Renal pelvis (tissue), 4 donors: ENCODE data around the gene DPH2. TPM values are rescaled to one million over a fixed set of nuclear protein-coding genes. Genes with fewer than 3 reads are reported as not detected.
A peak's percentile ranks its signal among the peaks of the same experiment; 100 is the strongest.

ENCODE experiments used
- DNase-seq: peaks from one replicate; pipeline ENCODE4 v3.0.0-alpha.2; 2013
- polyA plus RNA-seq, 3 donors: library from polyadenylated mRNA; unstranded; fragments of 120-200 nt; gene quantifications; one replicate each; pipeline ENCODE4 v1.2.1, GENCODE V29; 2013; ENCODE audit not compliant: insufficient read length in 3 of 3

DPH2 gene
- polyA plus RNA-seq, 3 donors: 23.2 to 27.2 (median 26.8) TPM

- no peak for DNase-seq
These were observed 27.6 kb downstream of the DPH2 start for GRCh38 chr1:43997295-43997999.

- DNase-seq: no peak
These were observed 28.2 kb downstream of the DPH2 start for GRCh38 chr1:43998000-43998378.

- no peak for DNase-seq
These were observed 29.6 kb downstream of the DPH2 start for GRCh38 chr1:43999455-43999854.

GRCh38 chr1:44000122-44000665, 30.4 kb downstream of the DPH2 start:
- DNase-seq: no peak

- DNase-seq: no peak
These were observed 32.4 kb downstream of the DPH2 start for GRCh38 chr1:44002165-44002564.

GRCh38 chr1:44002606-44003157, 32.9 kb downstream of the DPH2 start:
- DNase-seq: no peak

- no peak for DNase-seq
These were observed 38.4 kb downstream of the DPH2 start for GRCh38 chr1:44008259-44008658.

GRCh38 chr1:44010935-44011471, 41.2 kb downstream of the DPH2 start:
- no peak for DNase-seq

GRCh38 chr1:44012404-44012803, 42.6 kb downstream of the DPH2 start:
- DNase-seq: no peak

GRCh38 chr1:44012941-44013609, 43.3 kb downstream of the DPH2 start:
- DNase-seq: peak; percentile 52

GRCh38 chr1:44013949-44014348, 44.1 kb downstream of the DPH2 start:
- no peak for DNase-seq

- DNase-seq: no peak
These were observed 44.7 kb downstream of the DPH2 start for GRCh38 chr1:44014365-44015104.

- DNase-seq: no peak
These were observed 45.4 kb downstream of the DPH2 start for GRCh38 chr1:44015206-44015605.

GRCh38 chr1:44016041-44016889, 46.5 kb downstream of the DPH2 start:
- no peak for DNase-seq

GRCh38 chr1:44016890-44017400, 47.1 kb downstream of the DPH2 start:
- no peak for DNase-seq

GRCh38 chr1:44019466-44019948, 49.7 kb downstream of the DPH2 start:
- DNase-seq: no peak

GRCh38 chr1:44020464-44020863, 50.7 kb downstream of the DPH2 start:
- DNase-seq: no peak

GRCh38 chr1:44021156-44021555, 51.3 kb downstream of the DPH2 start:
- DNase-seq: no peak

GRCh38 chr1:44021581-44022321, 51.9 kb downstream of the DPH2 start:
- DNase-seq: no peak
